HG03354 (cell line): ENCODE data around the gene SCRN1.
A peak's percentile ranks its signal among the peaks of the same experiment; 100 is the strongest.
"Not testable (repeated sequence)": the region's sequence is repeated elsewhere in the genome, so short reads cannot be mapped to it uniquely, and the experiment has no call there.

Experiments used
- ATAC-seq: cut with Tn5 transposase; IDR thresholded peaks from one replicate; pipeline ENCODE4 v1.9.1; 2021; ENCODE audit warnings: mild to moderate bottlenecking; ENCODE audit not compliant: unreplicated experiment, poor library complexity, severe bottlenecking

The SCRN1 gene

GRCh38 chr7:29971566-29972314, 17.9 kb downstream of the SCRN1 start:
- ATAC-seq, result no peak

GRCh38 chr7:29970158-29970557, 19.4 kb downstream of the SCRN1 start:
- no peak for ATAC-seq

GRCh38 chr7:29969738-29970137, 19.9 kb downstream of the SCRN1 start:
- no peak for ATAC-seq

- no peak for ATAC-seq
Observed at GRCh38 chr7:29968683-29969395, 20.8 kb downstream of the SCRN1 start.

- ATAC-seq, result no peak
Observed at GRCh38 chr7:29965030-29965429, 24.6 kb downstream of the SCRN1 start.

GRCh38 chr7:29962035-29962434, 27.6 kb downstream of the SCRN1 start:
- ATAC-seq, result no peak

GRCh38 chr7:29961611-29962010, 28.0 kb downstream of the SCRN1 start:
- ATAC-seq, result not testable (repeated sequence)

- no peak for ATAC-seq
Observed at GRCh38 chr7:29958667-29959358, 30.8 kb downstream of the SCRN1 start.

GRCh38 chr7:29957521-29958310, 31.9 kb downstream of the SCRN1 start:
- ATAC-seq, result no peak

- peak; percentile 12 for ATAC-seq
Observed at GRCh38 chr7:29956487-29956836, 33.1 kb downstream of the SCRN1 start.

- ATAC-seq, result peak; percentile 71
Observed at GRCh38 chr7:29955799-29956486, 33.7 kb downstream of the SCRN1 start.

- no peak for ATAC-seq
Observed at GRCh38 chr7:29955075-29955792, 34.4 kb downstream of the SCRN1 start.

- no peak for ATAC-seq
Observed at GRCh38 chr7:29953726-29954347, 35.8 kb downstream of the SCRN1 start.

GRCh38 chr7:29951206-29951605, 38.4 kb downstream of the SCRN1 start:
- ATAC-seq, result no peak

- no peak for ATAC-seq
Observed at GRCh38 chr7:29950480-29950879, 39.1 kb downstream of the SCRN1 start.

GRCh38 chr7:29948587-29948986, 41.0 kb downstream of the SCRN1 start:
- ATAC-seq, result no peak

- ATAC-seq, result no peak
Observed at GRCh38 chr7:29946428-29947186, 43.0 kb downstream of the SCRN1 start.
